Activated CD8-positive, alpha-beta memory T cell treated with anti-CD3 and anti-CD28 coated beads for 36 hours (primary cell): ENCODE data around the gene ABI3BP. TPM values are rescaled to one million over a fixed set of nuclear protein-coding genes. Genes with fewer than 3 reads are reported as not detected.

Experiments used
- CTCF ChIA-PET: fragments of 350-600 bp; sonication (Branson Sonifier 250); formaldehyde crosslinking; loops from one replicate; lab custom pipeline; 2021; ENCODE audit warnings: antibody characterized with exemption; lab: Charles Lee
- POLR2A ChIA-PET: fragments of 350-600 bp; sonication (Branson Sonifier 250); formaldehyde crosslinking; loops from one replicate; lab custom pipeline; 2021; ENCODE audit warnings: antibody characterized with exemption; lab: Charles Lee
- total RNA-seq, 2 experiments: library from RNA; stranded (reverse); gene quantifications; one replicate each; pipeline ENCODE4 v1.2.3, GENCODE V29; 2021

ABI3BP gene
- total RNA-seq, 2 experiments from 2014 or later: 0.11 TPM; not detected in 1

DNA sequence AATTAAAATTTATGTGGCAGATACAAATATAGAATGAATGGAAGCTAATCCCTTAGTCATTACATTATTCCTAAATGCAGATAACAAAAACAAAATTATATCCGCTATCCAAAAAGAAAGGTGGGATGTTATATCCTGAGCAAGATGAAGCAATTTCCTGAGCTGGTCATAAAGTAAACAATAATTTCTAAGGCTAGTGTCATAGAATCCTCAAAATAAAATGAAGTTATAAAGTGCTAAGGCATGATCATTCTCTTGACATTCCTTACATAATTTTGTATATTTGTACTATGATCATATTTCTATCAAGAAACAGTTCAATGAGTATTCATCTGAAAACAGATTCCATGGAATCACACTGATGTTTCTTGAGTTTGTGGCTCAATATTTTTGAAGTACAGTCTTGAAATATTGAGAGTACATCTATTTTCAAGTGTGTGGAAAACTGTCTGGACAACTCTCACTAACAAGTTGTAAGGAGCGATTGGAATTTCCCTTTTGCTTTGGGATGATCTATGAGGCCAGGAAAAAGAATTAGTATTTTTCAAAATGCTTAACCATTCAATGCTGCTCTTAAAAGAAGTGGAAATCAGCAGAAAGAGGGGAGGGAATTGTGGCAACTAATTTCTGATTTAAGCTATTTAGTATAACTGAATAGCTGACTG lies 92.4 kb downstream of the ABI3BP start:
- CTCF ChIA-PET: no interaction called here
- POLR2A ChIA-PET: no interaction called here

DNA sequence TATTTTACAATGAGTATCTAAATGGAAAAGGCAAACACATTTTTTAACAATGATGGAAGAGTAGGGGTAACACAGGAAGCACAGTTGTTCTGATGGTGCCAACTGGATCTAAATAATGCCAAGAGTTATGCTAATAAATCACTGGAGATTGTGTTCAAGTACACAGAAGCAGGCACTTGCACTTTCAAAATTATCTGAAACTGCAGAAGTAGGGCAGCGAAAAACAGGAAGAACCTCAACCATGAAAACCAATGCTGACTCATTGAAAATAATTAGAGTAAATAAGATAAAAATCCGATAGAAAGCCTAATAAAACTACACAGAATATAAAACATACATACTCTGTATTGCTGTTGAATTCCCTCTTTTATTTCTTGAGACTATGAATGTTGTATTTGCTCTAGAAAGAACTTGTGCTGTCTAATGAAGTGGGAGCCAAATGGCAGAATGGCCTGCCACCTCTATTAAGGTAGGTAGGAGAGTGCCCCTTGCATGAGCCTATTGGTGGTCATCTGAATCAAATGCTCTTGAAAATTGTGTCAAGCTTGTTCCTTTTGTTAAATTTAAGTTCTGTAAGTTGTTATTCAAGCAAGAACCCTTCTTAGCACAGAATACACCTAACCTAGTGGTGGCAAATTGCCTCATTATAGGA lies 93.7 kb downstream of the ABI3BP start:
- CTCF ChIA-PET: no interaction called here
- POLR2A ChIA-PET: no interaction called here

DNA sequence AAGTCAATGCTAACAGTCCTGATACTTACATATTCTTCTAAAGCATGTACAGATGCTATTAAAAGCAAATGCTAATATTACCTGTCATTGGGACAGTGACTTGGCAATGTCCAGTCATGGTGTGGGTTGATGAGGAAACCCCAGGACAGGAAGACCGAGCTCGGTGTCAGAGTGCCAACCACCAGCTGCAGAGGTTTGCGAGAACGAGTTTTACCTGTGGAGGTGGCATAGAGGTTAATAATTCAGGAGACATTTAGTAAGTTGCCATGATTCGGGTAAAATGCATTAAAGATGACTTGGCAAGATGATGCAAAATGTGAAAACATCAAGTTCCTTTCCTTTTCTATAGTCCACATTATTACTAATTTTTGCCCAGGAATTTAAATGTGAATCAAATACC lies 94.5 kb downstream of the ABI3BP start:
- CTCF ChIA-PET: no interaction called here
- POLR2A ChIA-PET: no interaction called here

DNA sequence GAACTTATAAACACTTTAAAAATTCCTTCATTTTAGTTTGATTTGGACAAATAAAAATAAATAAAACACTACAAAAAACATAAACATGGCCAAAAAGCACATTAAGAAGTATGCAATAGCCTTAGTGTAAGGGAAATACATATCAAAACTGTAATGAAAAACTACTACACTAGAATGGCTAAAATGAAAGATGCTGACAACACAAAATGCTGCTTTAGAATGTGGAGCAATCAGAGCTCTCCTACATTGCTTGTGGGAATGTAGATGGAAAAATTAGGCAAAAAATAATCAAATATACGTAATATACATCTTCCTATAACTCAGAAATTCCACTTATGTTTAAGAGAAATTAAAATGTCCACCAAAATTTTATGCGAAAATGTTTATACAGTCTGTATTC lies 96.2 kb downstream of the ABI3BP start:
- ChIA-PET POLR2A (no interaction called here), CTCF (no interaction called here)

DNA sequence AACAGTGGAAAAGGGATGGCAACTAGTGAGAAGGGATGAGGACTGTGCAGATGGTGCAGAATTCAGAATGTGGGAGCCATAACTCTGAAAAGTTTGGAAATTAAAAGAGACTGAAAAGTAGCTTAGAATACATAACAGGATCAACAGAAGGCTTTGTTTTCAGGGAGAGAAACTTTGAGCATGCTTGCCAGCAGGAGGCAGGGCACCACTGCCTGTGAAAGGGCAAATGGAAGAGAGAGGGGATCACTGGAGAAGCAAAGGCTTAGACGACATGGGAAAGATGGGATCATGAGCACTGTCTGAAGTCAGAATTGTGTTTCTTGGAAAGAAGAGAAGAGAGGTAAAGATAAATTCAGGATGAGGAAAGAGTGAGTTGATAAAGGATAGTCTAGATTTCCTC lies 99.6 kb downstream of the ABI3BP start:
- ChIA-PET POLR2A (no interaction called here), CTCF (no interaction called here)

DNA sequence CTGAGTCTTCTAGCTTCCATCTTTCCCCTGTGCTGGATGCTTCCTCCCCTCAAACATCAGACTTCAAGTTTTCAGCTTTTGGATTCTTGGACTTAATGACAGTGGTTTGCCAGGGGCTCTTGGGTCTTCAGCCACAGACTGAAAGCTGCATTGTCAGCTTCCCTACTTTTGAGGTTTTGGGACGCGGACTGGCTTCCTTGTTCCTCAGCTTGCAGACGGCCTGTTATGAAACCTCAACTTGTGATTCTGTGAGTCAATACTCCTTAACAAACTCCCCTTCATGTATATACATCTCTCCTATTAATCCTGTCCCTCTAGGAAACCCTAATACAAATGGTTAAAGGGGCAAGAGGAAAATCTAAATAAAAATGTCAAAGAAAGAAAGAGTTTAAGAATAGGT lies 100.1 kb downstream of the ABI3BP start:
- ChIA-PET POLR2A (no interaction called here), CTCF (no interaction called here)

DNA sequence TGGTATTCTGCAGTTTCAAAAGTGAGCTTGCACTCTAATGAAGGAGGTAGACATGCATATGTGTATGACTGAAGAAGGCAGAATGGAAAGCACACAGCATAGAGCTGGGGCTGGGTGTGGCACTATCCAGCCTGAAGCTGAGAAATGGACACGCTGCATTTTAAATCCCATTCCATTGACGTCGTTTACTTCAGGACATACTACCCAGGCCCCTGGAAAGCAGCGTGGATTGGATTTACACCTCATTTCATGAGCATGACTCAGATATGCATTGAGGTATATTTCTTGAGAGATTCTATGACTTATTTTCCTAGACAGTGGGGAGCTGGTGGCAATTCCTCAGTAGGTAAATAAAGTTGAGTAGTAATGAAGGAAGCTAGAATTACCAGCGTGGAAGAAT lies 101.4 kb downstream of the ABI3BP start:
- CTCF ChIA-PET: interaction anchor here (0.6 kb wide), 1 partner anchor 91 kb away, joined by 3 read pairs; no protein-coding TSS in a partner anchor
- POLR2A ChIA-PET: no interaction called here

DNA sequence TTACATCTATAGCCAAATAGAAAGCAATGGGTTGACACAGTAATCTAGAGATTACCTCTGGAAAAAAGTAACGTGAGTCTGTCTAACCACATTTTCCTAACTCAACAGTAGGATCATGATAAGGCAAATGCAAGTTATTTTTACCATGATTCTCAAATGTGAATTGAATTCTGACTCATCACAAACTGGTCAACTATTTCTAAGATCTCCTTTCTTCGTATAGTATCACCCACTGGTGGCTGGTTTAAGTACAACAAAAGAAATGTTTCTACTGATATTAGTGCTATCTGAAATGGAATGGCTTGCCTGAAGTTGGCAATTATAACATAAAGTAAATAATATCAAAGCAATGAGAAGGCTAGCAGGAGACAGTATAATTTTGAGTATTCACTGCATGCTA lies 102.2 kb downstream of the ABI3BP start:
- ChIA-PET POLR2A (no interaction called here), CTCF (no interaction called here)

DNA sequence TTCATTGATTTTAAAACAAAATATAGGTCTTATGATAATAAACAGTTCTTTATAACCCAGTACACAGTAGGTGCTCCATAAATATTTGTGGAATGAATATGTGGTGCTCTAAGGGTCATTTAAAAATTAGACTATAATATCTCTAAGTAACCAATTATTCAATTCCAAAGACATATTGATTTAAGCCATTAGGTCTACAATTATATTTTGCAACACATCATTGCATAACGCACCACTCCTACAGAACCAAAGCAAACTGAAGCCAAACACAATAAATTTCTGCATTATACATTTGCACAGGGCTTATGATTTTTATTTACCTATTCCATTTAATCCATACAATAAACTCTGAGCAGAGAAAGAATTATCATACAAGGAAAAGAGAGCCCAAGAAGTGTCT lies 104.3 kb downstream of the ABI3BP start:
- POLR2A ChIA-PET: no interaction called here

DNA sequence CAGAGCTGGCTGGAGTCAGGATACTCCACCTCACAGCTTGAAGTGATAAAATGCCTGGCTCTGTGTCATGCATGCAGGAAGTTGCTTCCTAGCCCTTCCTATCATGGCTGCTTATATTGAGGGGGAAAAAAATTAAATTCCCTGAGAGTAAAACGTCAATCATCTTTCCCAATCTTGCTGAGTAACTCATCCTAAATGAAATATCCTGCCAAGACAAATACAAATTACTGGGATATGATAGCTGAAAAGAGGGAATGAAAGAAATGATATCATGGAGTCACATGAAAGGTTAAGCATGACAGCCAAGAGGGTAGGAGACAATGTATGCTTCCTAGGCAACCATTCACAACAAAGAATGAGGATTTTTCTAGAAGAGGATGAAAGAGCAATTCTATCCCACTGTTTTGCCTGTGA lies 110.6 kb downstream of the ABI3BP start:
- ChIA-PET CTCF (no interaction called here), POLR2A (no interaction called here)

More for the DNA sequence above, 104.3 kb downstream of the ABI3BP start:
- CTCF ChIA-PET: no interaction called here

DNA sequence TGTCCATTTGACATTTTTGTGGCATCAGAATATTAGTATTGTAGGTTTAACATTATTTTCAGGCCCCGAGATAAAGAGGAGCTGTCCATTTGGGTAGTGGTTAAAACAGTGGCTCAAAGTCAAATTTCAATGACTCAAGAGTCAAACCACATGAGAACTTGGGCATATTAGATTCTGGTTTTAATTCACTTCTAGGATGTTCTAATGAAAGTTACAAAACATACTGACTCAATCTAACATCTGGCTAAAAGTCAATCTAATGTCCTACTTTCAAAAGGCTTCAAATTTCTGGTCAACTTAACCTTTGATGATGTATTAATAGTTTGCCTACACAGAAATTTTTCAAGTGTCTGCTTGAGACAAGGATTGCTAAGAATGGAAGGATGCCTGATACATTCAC lies 112.4 kb downstream of the ABI3BP start:
- ChIA-PET CTCF (no interaction called here), POLR2A (no interaction called here)

DNA sequence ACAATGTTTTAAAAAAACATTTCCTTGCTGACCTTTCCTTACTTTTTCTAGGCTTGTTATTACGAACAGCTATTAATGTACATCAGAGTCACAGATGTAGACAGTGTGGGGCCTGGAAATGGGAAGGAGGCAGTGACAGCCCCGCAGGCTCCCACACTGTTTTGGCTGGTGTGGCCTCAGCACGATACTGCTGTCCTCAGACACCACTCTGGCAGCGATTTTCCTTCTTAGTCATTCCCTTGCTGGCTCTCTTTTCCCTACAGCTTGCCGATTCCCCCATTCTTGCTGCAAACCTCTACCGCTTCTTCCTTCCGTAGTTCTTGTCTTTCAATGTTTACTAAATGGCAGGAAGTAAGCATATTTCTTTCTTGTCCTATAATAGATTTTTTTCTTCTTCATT lies 113.1 kb downstream of the ABI3BP start:
- ChIA-PET POLR2A (no interaction called here), CTCF (no interaction called here)

DNA sequence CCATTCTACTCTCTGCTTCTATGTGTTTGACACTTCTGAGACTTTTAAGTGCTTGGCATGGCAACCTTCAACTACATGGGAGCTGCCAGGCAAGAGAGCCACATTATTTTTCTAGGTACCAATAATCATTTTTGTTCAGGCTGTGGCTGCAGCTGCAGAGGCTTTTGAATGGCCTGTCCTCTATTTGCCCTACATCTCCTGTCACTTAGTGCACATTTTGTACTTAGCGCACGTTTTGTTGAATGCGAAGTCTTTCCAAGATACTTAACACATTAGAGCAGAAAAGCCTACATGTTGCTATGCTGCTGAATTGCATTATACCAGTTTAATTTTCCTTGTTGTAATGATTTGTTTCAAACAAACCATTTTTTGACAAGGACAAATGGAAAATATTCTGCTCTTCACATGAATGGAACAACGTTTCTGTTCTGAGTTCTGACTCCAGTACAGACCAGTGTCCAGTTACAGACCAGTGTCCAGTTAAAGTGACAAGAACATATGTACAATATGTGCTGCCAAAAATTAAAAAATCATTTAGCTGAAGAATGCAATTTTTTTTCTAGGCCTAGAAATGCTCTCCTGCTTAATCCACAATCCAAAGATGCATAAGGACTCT lies 113.9 kb downstream of the ABI3BP start:
- CTCF ChIA-PET: no interaction called here

DNA sequence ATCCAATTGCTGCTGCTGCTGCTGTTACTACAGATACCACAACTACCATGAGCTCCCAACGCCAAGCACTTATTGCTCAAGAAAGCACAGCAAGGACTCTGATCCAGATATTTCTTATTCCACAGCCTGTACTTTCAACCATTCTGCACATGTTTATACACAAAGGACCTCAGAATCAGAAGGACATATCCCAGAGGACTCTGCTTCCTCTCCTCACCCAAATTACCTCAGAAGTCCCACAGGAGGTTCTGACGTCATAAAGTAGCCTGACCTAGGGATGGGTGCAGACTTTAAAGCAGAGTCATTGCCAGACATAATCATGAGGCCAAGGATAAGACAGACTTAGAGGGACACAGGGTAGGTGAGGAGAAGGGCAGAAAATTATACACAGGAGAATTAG lies 115.9 kb downstream of the ABI3BP start:
- ChIA-PET CTCF (no interaction called here), POLR2A (no interaction called here)

More for the DNA sequence above, 113.9 kb downstream of the ABI3BP start:
- POLR2A ChIA-PET: no interaction called here

DNA sequence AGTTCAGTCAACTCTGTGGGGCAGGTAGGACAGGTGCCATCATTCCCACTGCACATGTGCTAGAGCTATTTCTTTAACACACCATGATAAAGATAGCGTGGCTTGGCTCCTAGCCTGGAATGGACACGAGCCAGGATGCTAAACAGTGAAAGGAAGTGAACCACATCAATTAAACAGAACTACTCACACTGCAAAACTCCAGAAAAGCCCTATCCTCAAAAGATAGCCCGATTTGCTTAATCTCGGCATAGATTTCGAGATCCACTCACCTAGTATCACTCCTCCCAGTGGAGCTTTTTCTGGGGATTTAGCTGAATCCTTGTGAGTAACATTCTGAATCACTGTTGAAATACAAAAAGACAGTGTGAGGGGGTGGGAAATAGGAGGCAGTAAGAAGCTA lies 118.0 kb downstream of the ABI3BP start:
- POLR2A ChIA-PET: no interaction called here
- CTCF ChIA-PET: no interaction called here

DNA sequence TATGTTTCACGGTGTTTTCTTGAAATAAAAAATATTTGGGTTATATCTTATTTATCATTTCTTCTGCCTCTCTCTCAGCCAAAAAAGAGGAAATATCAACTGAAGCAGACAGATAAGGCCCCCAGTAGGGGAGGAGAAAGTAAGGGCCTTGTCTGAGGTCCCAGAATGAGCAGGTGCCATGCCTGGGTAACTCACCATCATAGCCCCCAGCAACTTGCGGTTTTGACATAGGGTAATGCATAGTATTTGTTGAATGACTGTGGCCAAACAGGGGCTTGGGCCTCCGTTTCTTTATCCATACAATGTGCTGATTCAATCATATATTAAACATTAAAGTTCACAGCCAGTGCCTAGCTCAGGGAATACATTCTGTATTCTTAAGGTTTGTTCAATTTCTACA lies 119.6 kb downstream of the ABI3BP start:
- ChIA-PET CTCF (no interaction called here), POLR2A (no interaction called here)

DNA sequence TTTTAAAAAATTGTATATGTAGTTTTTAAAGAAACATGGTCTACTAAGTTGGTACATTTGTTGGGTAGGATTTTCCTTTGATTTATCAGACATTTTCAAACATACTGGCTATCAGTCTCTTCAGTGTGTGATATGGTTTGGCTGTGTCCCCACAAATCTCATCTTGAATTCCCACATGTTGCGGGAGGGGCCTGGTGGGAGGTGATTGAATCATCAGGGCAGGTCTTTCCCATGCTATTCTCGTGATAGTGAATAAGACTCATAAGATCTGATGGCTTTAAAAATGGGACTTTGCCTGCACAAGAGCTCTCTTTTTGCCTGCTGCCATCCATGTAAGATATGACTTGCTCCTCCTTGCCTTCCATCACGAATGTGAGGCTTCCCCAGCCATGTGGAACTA lies 121.9 kb downstream of the ABI3BP start:
- ChIA-PET POLR2A (no interaction called here), CTCF (no interaction called here)

DNA sequence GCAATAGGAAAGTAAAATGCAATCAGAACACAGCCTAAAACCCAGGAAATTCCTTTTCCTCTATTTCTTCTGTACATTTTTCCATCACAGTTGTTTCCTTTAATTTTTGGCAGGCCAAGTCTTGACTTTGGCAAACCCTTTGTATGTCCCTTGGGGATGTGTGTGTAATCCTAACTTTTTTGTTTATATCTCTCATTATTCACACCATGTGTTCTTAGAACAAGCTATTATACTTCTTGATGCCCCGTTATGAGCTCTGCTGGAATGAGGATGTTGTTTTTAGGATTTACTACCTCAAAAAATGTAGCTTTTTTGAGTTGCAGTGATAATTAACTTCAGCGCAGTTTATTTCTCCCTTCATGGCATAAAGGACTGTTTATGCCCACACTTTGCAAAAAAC lies 123.4 kb downstream of the ABI3BP start:
- ChIA-PET POLR2A (no interaction called here), CTCF (no interaction called here)

DNA sequence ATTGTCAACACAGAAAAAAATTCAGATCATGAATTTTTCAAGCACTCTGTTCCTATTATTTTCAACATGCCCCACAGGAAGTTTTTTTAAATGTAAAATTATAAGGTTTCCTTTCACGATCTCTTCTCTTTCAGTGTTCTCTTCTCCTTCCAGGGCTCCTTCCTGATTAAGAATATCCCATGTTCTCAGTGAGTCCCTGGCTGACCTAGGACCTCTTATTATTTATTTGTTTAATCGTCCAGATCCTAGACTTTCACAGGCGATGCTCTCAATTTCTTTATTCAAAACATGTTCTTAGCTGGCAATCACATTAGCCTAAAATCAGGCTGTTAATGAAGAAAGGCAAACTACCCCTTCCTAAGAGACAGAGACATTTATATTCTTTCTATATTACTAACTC lies 124.3 kb downstream of the ABI3BP start:
- POLR2A ChIA-PET: no interaction called here
- CTCF ChIA-PET: no interaction called here

DNA sequence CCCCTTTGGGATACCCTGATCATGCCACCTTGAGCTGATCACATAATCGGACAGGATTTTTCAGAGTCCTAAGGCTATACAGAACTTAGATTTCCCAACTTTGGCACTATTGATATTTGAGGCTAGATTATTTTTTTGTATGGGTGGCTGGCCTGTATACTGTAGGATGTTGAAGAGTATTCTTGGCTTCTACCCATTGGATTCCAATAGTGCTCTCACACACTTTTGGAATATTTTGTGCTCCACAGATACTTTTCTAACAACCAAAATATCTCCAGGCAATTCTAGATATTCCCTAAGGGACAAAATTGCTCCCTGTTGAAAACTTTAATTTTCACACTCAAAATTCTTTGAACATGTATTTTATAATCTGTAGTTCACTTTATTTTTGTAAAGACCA lies 125.1 kb downstream of the ABI3BP start:
- ChIA-PET CTCF (no interaction called here), POLR2A (no interaction called here)

DNA sequence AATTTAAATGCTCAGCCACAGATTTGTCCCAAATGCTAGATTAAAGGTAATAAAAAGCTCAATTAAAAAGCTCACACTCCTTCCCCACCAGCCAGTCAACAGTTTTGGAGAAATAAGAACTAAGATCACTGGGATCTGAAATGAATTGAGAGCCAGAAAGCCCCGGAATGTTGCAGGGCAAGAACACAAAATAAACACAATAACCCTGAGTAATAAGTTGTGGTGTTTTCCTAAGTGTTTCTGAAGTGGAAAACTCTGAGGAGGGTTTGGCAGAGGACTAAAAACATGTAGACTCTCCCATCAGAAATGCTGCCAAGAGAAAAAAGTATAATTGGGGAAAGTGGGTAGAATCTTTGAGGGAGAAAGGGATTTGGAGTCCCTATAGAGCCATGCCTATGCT lies 127.8 kb downstream of the ABI3BP start:
- CTCF ChIA-PET: no interaction called here
- POLR2A ChIA-PET: no interaction called here
